PC-3 (cell line): ENCODE results near the gene LINC00305. TPM values are rescaled to one million over a fixed set of nuclear protein-coding genes. Genes with fewer than 3 reads are reported as not detected.

Experiments
- ATAC-seq: fragments of 200-7000 bp; cut with Tn5 transposase; 2 replicates; pipeline ENCODE4 v1.9.1; 2020; ENCODE audit warnings: mild to moderate bottlenecking, moderate library complexity
- BruUV-seq: library from RNA; stranded (reverse); fragments of 400-500 nt; replicated peaks from 2 replicates; lab custom pipeline; 2021; lab: Mats Ljungman, UMichigan
- CTCF ChIA-PET: fragments of 300-600 bp; sonication (Branson Sonifier 250); formaldehyde crosslinking; loops from one replicate; lab custom pipeline; 2022; ENCODE audit warnings: antibody characterized with exemption; lab: Charles Lee
- POLR2A ChIA-PET: fragments of 300-600 bp; sonication (Branson Sonifier 250); formaldehyde crosslinking; loops from one replicate; lab custom pipeline; 2022; ENCODE audit warnings: antibody characterized with exemption; ENCODE audit not compliant: unreplicated experiment; lab: Charles Lee
- DNase-seq: peaks from one replicate; pipeline ENCODE4 v3.0.0-alpha.2; 2015
- H2AFZ ChIP-seq: fragments of 300-600 bp; sonication (generic); 2 replicates; pipeline ENCODE4 v1.6.0; 2016; ENCODE audit warnings: antibody characterized with exemption, low read length
- H3F3A ChIP-seq: fragments of 300-600 bp; sonication (generic); one replicate; pipeline ENCODE4 v1.6.0; 2017; ENCODE audit warnings: antibody characterized with exemption, low read length, control low read depth, mild to moderate bottlenecking; ENCODE audit not compliant: unreplicated experiment
- H3K27ac ChIP-seq: fragments of 300-600 bp; sonication (generic); 2 replicates; pipeline ENCODE4 v1.5.1; 2016; ENCODE audit warnings: mild to moderate bottlenecking, low read length
- H3K27me3 ChIP-seq: fragments of 300-600 bp; sonication (generic); 2 replicates; pipeline ENCODE4 v1.6.1; 2016; ENCODE audit warnings: low read length, mixed read lengths
- H3K36me3 ChIP-seq: fragments of 300-600 bp; sonication (generic); 2 replicates; pipeline ENCODE4 v1.6.1; 2016; ENCODE audit warnings: low read depth, mixed run types, low read length, mixed read lengths
- H3K4me1 ChIP-seq: fragments of 300-600 bp; sonication (generic); 2 replicates; pipeline ENCODE4 v1.5.1; 2016; ENCODE audit warnings: low read length; ENCODE audit not compliant: insufficient read depth
- H3K4me2 ChIP-seq: fragments of 300-600 bp; sonication (generic); 2 replicates; pipeline ENCODE4 v1.6.0; 2016; ENCODE audit warnings: low read length
- H3K4me3 ChIP-seq: fragments of 300-600 bp; sonication (generic); 2 replicates; pipeline ENCODE4 v1.5.1; 2016; ENCODE audit warnings: mild to moderate bottlenecking, low read length, mixed read lengths
- H3K79me2 ChIP-seq: fragments of 300-600 bp; sonication (generic); 2 replicates; pipeline ENCODE4 v1.6.1; 2017; ENCODE audit warnings: low read length, mixed read lengths
- H3K9ac ChIP-seq: fragments of 300-600 bp; sonication (generic); 2 replicates; pipeline ENCODE4 v1.6.0; 2016; ENCODE audit warnings: mild to moderate bottlenecking, low read length
- H3K9me2 ChIP-seq: fragments of 300-600 bp; sonication (generic); replicated peaks from 2 replicates; pipeline ENCODE4 v1.6.1; 2016; ENCODE audit warnings: mixed run types, low read length, mixed read lengths
- H3K9me3 ChIP-seq: fragments of 300-600 bp; sonication (generic); 2 replicates; pipeline ENCODE4 v1.6.1; 2016; ENCODE audit warnings: low read length, mixed read lengths
- H4K20me1 ChIP-seq: fragments of 300-600 bp; sonication (generic); 2 replicates; pipeline ENCODE4 v1.6.1; 2016; ENCODE audit warnings: low read length, mixed read lengths
- CTCF ChIP-seq: fragments of 300-600 bp; sonication (generic); conservative IDR thresholded peaks from 2 replicates; pipeline ENCODE4 v1.5.1; 2017; ENCODE audit warnings: antibody characterized with exemption, low read depth, mild to moderate bottlenecking, low read length
- EZH2 ChIP-seq: fragments of 300-600 bp; sonication (generic); IDR thresholded peaks from one replicate; pipeline ENCODE4 v1.6.1; 2017; ENCODE audit warnings: antibody characterized with exemption, mild to moderate bottlenecking, low read length; ENCODE audit not compliant: unreplicated experiment
- EZH2phosphoT487 ChIP-seq: fragments of 300-600 bp; sonication (generic); IDR thresholded peaks from 2 replicates; pipeline ENCODE4 v1.6.1; 2018; ENCODE audit warnings: mild to moderate bottlenecking, antibody characterized with exemption, low read length, borderline replicate concordance
- intact Hi-C: fragments of 100-400 bp; cut with micrococcal nuclease; formaldehyde crosslinking; loops from 2 replicates; pipeline ENCODE4 v1.9.0; 2023
- total RNA-seq: library from RNA; depleted of rRNA; stranded (reverse); fragments of >200 nt; gene quantifications from 2 replicates; pipeline ENCODE4 v1.2.3, GENCODE V29; 2014

Gene LINC00305
- total RNA-seq, 1 experiment from 2014 or later, result not detected

GRCh38 chr18:64118406-64118805, 30.5 kb downstream of the LINC00305 start:
- Histone ChIP-seq H3K27ac (no peak overlapping the region), H3K4me1 (no peaks in the 10 kb centered on the region), H3K36me3 (no peaks in the 10 kb centered on the region), H2AFZ (no peak overlapping the region), H3K9me3 (no peaks in the 10 kb centered on the region), H4K20me1 (no peaks in the 10 kb centered on the region), H3K9me2 (no peaks in the 10 kb centered on the region), H3K27me3 (peaks cover 37% of the 10 kb centered on the region), H3K4me3 (no peak overlapping the region), H3K9ac (no peak overlapping the region), H3F3A (no peaks in the 10 kb centered on the region), H3K79me2 (no peaks in the 10 kb centered on the region), H3K4me2 (no peak overlapping the region)
- DNase-seq (no peak), ATAC-seq (no peak)
- intact Hi-C loops, result no loop called here
- TF ChIP-seq CTCF (no peak), EZH2 (no peak), EZH2phosphoT487 (no peak)
- ChIA-PET CTCF (no interaction called here), POLR2A (no interaction called here)
- no TSS peak for BruUV-seq

- H3K27me3 ChIP-seq, result peaks cover 44% of the 10 kb centered on the region
- no peaks in the 10 kb centered on the region for H3K79me2 ChIP-seq
- H3K9me3 ChIP-seq, result no peaks in the 10 kb centered on the region
- TF ChIP-seq CTCF (no peak), EZH2phosphoT487 (no peak), EZH2 (no peak)
- no peak overlapping the region for H2AFZ ChIP-seq
- ChIA-PET CTCF (no interaction called here), POLR2A (no interaction called here)
- no peak overlapping the region for H3K4me2 ChIP-seq
- no peaks in the 10 kb centered on the region for H4K20me1 ChIP-seq
- H3K4me3 ChIP-seq, result no peak overlapping the region
- no peak overlapping the region for H3K9ac ChIP-seq
- intact Hi-C loops, result no loop called here
- BruUV-seq, result no TSS peak
- H3F3A ChIP-seq, result no peaks in the 10 kb centered on the region
- DNase-seq (no peak), ATAC-seq (no peak)
- H3K27ac ChIP-seq, result no peak overlapping the region
- no peaks in the 10 kb centered on the region for H3K9me2 ChIP-seq
- H3K36me3 ChIP-seq, result no peaks in the 10 kb centered on the region
- H3K4me1 ChIP-seq, result no peaks in the 10 kb centered on the region
Measured at GRCh38 chr18:64116571-64117175, 32.2 kb downstream of the LINC00305 start.

- ChIA-PET CTCF (no interaction called here), POLR2A (no interaction called here)
- ATAC-seq (no peak), DNase-seq (no peak)
- H3K79me2 ChIP-seq, result no peaks in the 10 kb centered on the region
- no peaks in the 10 kb centered on the region for H3K4me1 ChIP-seq
- no peak for TF ChIP-seq CTCF
- TF ChIP-seq EZH2phosphoT487, result no peak
- no peak for TF ChIP-seq EZH2
- H3K36me3 ChIP-seq, result no peaks in the 10 kb centered on the region
- peaks cover 44% of the 10 kb centered on the region for H3K27me3 ChIP-seq
- intact Hi-C loops, result no loop called here
- no TSS peak for BruUV-seq
- H3K9ac ChIP-seq, result no peak overlapping the region
- no peak overlapping the region for H3K4me2 ChIP-seq
- no peak overlapping the region for H3K27ac ChIP-seq
- H3F3A ChIP-seq, result no peaks in the 10 kb centered on the region
- H4K20me1 ChIP-seq, result no peaks in the 10 kb centered on the region
- no peak overlapping the region for H2AFZ ChIP-seq
- H3K9me3 ChIP-seq, result no peaks in the 10 kb centered on the region
- no peaks in the 10 kb centered on the region for H3K9me2 ChIP-seq
- no peak overlapping the region for H3K4me3 ChIP-seq
Measured at GRCh38 chr18:64115881-64116280, 33.0 kb downstream of the LINC00305 start.
